Stimulated activated CD4-positive, alpha-beta T cell treated with anti-CD3 and anti-CD28 coated beads, Interleukin-2, amount 100 ng/mL, for 4 hours (primary cell): ENCODE data around the gene CTNNBL1.
A peak's percentile ranks its signal among the peaks of the same experiment; 100 is the strongest.
"Not testable (repeated sequence)": the region's sequence is repeated elsewhere in the genome, so short reads cannot be mapped to it uniquely, and the experiment has no call there.

Experiments
- DNase-seq: peaks from one replicate; pipeline ENCODE4 v3.0.0-alpha.2; 2020; ENCODE audit warnings: low read depth

CTNNBL1 gene, protein sequence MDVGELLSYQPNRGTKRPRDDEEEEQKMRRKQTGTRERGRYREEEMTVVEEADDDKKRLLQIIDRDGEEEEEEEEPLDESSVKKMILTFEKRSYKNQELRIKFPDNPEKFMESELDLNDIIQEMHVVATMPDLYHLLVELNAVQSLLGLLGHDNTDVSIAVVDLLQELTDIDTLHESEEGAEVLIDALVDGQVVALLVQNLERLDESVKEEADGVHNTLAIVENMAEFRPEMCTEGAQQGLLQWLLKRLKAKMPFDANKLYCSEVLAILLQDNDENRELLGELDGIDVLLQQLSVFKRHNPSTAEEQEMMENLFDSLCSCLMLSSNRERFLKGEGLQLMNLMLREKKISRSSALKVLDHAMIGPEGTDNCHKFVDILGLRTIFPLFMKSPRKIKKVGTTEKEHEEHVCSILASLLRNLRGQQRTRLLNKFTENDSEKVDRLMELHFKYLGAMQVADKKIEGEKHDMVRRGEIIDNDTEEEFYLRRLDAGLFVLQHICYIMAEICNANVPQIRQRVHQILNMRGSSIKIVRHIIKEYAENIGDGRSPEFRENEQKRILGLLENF

GRCh38 chr20:37693635-37694626 lies at the start of gene CTNNBL1:
Gene CTNNBL1, plus strand, starts transcription at chr20:37694030. Its CDS starts 93 bp downstream, at chr20:37694123.
- DNase-seq = peak; percentile 95

GRCh38 chr20:37644605-37645004 lies 49.2 kb upstream of the CTNNBL1 start:
- no peak for DNase-seq

GRCh38 chr20:37647946-37648345 lies 45.9 kb upstream of the CTNNBL1 start:
- DNase-seq = no peak

- DNase-seq = no peak
These were observed 44.8 kb upstream of the CTNNBL1 start for GRCh38 chr20:37649017-37649416.

DNA sequence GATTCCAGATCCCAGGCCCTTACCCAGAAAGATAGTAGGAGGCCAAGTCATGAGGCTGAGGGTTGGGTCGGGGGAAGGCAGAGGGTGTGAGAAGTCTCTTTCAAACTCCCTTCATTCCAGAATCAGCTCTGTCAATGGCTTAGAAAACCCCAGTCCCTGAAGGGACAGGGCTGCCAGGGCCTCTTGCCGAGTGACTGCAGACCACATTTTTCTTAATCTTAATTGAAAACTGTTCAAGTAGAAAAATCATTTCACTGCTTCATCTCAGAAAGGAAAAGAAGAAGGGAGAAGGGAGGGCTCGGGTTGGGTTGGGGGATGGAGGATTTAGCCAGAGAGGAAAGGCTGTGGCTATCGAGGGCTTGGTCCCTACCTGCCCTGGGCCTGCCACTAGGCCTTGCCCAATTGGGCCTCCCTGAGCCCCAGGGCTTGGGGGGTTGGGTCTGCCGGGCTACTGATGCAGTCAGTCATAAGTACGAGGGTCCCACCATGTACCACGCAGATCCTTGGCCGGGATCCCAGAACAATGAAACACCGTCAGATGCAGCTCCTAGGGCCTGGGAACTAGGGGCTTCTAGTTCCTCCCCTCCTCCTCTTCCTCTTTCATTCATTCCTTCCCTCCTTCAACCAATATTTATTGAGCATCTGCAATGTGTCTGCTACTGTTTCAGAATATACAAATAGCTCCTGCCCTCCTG lies 44.0 kb upstream of the CTNNBL1 start:
- no peak for DNase-seq

DNA sequence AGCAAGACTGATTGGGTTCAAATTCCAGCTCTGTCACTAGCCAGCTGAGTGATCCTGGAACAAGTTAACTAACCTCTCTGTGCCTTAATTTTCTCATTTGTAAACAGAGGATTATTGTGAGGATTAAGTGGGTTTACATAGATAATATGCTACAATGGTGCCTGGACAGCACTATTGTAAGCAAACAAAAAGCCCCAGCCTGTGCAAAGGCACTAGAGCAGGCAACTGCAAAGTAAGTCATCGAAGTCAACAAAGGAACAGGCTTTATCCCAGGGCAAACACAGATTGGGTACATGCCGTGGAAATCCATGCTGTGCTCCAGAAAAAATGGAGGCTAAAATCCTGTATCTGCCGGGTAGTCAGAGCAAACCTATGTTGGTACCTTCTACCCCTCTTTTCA lies 43.2 kb upstream of the CTNNBL1 start:
- DNase-seq = no peak

GRCh38 chr20:37651932-37652331 lies 41.9 kb upstream of the CTNNBL1 start:
- DNase-seq = peak; percentile 6

GRCh38 chr20:37656945-37657344 lies 36.9 kb upstream of the CTNNBL1 start:
- no peak for DNase-seq

DNA sequence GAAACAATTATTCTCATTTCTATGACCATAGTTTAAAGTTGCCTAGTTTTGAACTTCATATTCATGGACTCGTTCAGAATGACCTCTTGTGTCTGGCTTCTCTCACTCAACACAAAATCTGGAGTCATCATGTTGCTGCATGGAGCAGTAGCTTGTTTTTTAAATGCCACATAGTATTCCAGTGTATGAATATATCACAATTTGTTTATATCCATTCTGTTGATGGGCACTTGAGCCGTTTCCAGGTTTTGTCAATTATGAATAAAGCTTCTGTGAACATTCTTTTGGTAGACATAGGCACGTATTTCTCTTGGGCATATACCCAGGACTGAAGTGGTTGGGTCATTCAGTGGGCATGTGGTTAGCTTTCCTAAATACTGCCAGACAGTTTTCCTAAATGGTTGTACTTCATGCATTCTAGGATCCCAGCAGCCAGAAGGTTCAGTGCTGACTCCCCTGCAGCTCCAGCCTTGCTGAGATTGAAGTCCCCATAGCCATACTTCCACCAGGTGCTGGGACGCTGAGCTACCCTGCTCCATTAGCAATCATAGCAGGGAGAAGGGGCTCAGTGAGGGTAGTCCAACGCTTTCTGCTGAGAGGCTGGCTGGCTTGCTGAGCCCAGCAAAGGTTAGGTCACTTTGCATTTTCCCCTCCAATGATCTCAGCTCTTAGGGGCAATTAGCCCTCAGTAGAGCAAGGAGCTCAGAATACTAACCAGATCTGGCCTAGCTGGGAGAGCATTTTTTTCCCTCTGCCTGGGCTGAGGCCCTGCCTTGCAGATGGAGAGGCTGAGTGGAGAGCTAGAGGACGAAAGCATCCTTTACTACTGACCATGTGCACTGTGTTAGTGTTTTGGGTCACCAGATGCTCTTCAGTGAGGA lies 35.7 kb upstream of the CTNNBL1 start:
- DNase-seq = no peak

- DNase-seq = no peak
These were observed 32.3 kb upstream of the CTNNBL1 start for GRCh38 chr20:37661519-37661918.

GRCh38 chr20:37662308-37662707 lies 31.5 kb upstream of the CTNNBL1 start:
- DNase-seq = no peak

DNA sequence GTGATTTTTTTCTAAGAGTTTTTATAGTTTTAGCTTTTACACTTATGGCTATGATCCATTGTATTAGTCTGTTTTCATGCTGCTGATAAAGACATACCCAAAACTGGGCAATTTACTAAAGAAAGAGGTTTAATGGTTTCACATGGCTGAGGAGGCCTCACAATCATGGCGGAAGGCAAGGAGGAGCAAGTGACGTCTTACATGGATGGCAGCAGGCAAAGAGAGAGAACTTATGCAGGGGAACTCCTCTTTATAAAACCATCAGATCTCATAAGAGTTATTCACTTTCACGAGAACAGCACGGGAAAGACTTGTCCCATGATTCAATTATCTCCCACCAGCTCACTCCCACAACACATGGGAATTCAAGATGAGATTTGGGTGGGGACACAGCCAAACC lies 29.2 kb upstream of the CTNNBL1 start:
- DNase-seq = not testable (repeated sequence)

DNA sequence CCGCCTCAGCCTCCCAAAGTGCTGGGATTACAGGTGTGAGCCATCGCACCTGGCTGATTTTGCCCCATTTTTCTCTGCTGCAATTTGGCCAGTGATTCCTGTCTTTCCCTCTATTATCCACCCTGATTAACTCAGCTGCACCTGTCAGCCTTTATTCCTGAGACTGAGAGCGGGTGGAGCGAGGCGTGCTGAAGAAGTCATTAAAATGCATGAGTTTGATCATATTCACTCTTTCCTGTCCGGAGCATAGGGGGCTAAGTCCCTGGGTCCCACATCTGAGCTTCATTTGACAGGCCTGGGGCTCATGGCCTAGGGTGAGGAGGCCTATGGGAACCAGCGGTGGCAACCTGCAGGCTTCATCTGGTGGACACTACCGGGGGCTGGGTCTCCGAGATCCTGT lies 25.7 kb upstream of the CTNNBL1 start:
- no peak for DNase-seq

DNA sequence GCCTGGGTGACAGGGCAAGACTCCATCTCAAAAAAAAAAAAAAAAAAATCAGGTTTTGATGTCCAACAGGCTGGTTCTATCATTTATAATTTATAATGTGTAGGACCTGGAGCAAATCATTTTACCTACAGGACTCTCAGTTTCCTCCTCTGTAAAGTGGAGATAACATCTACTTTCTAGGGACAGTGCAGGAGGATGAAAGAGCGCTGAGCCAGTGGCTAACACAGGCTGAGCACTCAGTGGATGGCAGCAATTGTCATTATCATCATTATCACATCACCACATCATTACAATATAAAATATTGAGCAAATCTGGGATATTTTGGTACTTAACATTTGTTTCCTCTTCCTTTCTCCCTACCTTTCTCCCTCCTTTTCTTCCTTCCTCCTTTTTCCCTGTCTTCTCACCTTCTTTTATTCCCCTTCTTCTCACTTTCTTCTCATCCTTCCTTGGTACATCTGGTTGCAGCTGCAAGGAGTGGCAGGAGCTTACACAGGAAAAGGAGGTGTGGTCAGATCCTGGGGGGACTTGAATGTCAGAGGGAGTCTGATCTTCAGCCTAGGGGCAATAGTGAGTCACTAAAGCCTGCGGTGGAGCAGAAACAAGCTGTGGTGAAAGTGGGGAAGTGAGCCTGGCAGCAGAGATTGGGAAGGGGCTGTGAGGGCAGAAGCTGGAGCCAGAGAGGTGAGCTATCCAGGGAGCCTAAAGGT lies 24.6 kb upstream of the CTNNBL1 start:
- no peak for DNase-seq

DNA sequence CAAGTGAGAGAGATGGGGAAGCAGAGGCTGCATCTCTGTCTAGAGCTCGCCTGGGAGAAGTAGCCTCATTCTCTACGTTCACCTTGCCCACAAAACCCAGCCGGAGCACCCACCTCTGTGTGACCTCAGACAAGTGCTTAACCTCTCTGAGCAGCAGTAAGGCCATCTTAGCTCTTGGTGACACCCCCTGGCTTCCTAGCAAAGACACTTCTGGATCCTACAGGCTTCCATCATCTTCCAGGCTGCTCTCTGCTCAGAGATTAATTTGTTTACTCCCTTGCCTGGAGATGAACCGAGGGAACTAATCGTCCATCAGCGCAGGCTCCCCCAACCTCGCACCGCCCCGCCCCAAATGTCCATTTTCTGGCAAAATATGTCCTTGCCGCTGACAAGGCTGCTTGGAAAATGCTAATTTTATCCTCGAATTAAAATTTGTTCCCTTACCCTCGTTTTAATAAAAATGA lies 24.0 kb upstream of the CTNNBL1 start:
- no peak for DNase-seq

- no peak for DNase-seq
These were observed 23.5 kb upstream of the CTNNBL1 start for GRCh38 chr20:37670351-37670791.

DNA sequence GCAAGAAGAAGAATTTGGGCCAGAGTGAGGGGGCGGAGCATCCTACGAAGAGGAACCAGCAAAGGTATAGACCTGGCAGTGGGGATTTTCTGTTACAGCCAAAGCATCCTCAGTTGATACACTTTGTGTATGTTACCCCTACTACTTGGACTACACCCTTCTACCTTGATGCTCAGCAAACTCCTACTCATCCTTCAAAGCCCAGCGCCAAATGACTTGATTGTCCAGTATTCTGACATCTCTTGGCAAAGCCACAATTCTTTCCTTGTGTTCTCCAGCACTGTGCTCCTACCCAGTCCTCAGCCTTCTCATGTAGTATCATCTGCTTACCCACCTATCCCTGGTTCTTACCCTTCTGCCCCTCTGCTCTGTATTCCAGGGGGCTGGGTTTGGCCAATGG lies 21.7 kb upstream of the CTNNBL1 start:
- DNase-seq = no peak

- DNase-seq = no peak
These were observed 20.4 kb upstream of the CTNNBL1 start for GRCh38 chr20:37673444-37673843.

DNA sequence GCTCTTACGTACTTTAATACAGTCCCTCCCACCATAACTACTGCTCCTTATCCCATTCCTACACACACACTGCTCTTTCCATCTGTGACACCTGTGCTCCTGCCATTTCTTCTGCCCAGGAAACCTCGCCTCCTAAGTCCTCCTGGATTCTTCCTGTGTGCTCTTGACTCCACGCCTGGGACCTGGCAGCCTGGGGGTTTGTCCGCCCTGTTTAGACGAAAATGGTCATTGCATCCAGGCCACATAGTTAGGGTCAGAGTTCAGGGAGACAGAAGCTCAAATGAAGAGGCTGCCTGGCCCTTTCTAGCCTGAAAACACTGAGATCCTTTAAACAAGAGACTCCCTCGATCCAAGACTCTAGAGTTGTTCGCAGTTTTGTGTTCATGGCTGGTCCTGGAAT lies 17.4 kb upstream of the CTNNBL1 start:
- DNase-seq = no peak
